ENCODE data around the gene TUBA4B. TPM values are rescaled to one million over a fixed set of nuclear protein-coding genes. Genes with fewer than 3 reads are reported as not detected.
"Not testable (repeated sequence)": the region's sequence is repeated elsewhere in the genome, so short reads cannot be mapped to it uniquely, and the experiment has no call there.

TUBA4B gene
- total and polyA plus RNA-seq, 5 donors: not detected

GRCh38 chr2:219287116-219287440 lies 34.0 kb downstream of the TUBA4B start:
- DNase-seq; H3K4me3 ChIP-seq (ENCODE audit: low read length); intact Hi-C loops (cut with DNase I); H3K27me3 ChIP-seq (ENCODE audit: control insufficient read depth, insufficient read depth); H3K9me3 ChIP-seq (ENCODE audit: control insufficient read depth, low read length); H3K4me1 ChIP-seq (ENCODE audit: control insufficient read depth, insufficient read depth, low read length); ATAC-seq; H3K27ac ChIP-seq (ENCODE audit: low read length): not testable (repeated sequence)
- WGBS: 82% methylated on average over 6 of the region's 6 CpGs

- Histone ChIP-seq H3K9me3 (ENCODE audit: control insufficient read depth, low read length) (no peaks in the 10 kb centered on the region), H3K27me3 (ENCODE audit: control insufficient read depth, insufficient read depth) (no peaks in the 10 kb centered on the region), H3K4me3 (ENCODE audit: low read length) (no peak overlapping the region), H3K4me1 (ENCODE audit: control insufficient read depth, insufficient read depth, low read length) (no peaks in the 10 kb centered on the region), H3K27ac (ENCODE audit: low read length) (no peak overlapping the region)
- intact Hi-C loops (cut with DNase I): no loop called here
- 77% methylated on average over 10 of the region's 10 CpGs for WGBS
- ATAC-seq: no peak
- no peak for DNase-seq
These were observed 34.7 kb downstream of the TUBA4B start for GRCh38 chr2:219287580-219288265.

- Histone ChIP-seq H3K4me3 (ENCODE audit: low read length) (no peak overlapping the region), H3K4me1 (ENCODE audit: control insufficient read depth, insufficient read depth, low read length) (no peaks in the 10 kb centered on the region), H3K9me3 (ENCODE audit: control insufficient read depth, low read length) (no peaks in the 10 kb centered on the region), H3K27me3 (ENCODE audit: control insufficient read depth, insufficient read depth) (no peaks in the 10 kb centered on the region), H3K27ac (ENCODE audit: low read length) (peak overlapping the region; percentile 20)
- intact Hi-C loops (cut with DNase I): no loop called here
- 56% methylated on average over 6 of the region's 6 CpGs for WGBS
- peak in 1 of 3 donors; percentile 22 for DNase-seq
- no peak for ATAC-seq
These were observed 36.1 kb downstream of the TUBA4B start for GRCh38 chr2:219289195-219289536.

- Histone ChIP-seq H3K27ac (ENCODE audit: low read length) (peak overlapping the region; percentile 20), H3K4me3 (ENCODE audit: low read length) (no peak overlapping the region), H3K4me1 (ENCODE audit: control insufficient read depth, insufficient read depth, low read length) (no peaks in the 10 kb centered on the region), H3K9me3 (ENCODE audit: control insufficient read depth, low read length) (no peaks in the 10 kb centered on the region), H3K27me3 (ENCODE audit: control insufficient read depth, insufficient read depth) (no peaks in the 10 kb centered on the region)
- ATAC-seq: peak; percentile 72 to 76
- WGBS: 36% methylated on average over 16 of the region's 16 CpGs
- intact Hi-C loops (cut with DNase I): loop anchor here in 3 of 4 donors (5.0 to 10.0 kb wide), 3 partner anchors 45 to 125 kb away; partner anchors contain the start of genes GLB1L (in 1 of the 3), NHEJ1 (in 1 of the 3) and STK16 (in 1 of the 3)
- peak; percentile 83 to 93 (median 92) for DNase-seq
These were observed 36.7 kb downstream of the TUBA4B start for GRCh38 chr2:219289537-219290361.

- Histone ChIP-seq H3K9me3 (ENCODE audit: control insufficient read depth, low read length) (no peaks in the 10 kb centered on the region), H3K4me3 (ENCODE audit: low read length) (no peak overlapping the region), H3K4me1 (ENCODE audit: control insufficient read depth, insufficient read depth, low read length) (no peaks in the 10 kb centered on the region), H3K27me3 (ENCODE audit: control insufficient read depth, insufficient read depth) (no peaks in the 10 kb centered on the region), H3K27ac (ENCODE audit: low read length) (no peak overlapping the region)
- no peak for ATAC-seq
- 84% methylated on average over 16 of the region's 16 CpGs for WGBS
- no peak for DNase-seq
- intact Hi-C loops (cut with DNase I): loop anchor here in 3 of 4 donors (5.0 to 10.0 kb wide), 3 partner anchors 46 to 126 kb away; partner anchors contain the start of genes GLB1L (in 1 of the 3), NHEJ1 (in 1 of the 3) and STK16 (in 1 of the 3)
These were observed 37.5 kb downstream of the TUBA4B start for GRCh38 chr2:219290381-219291171.

- DNase-seq (no peak), ATAC-seq (no peak)
- Histone ChIP-seq H3K4me1 (ENCODE audit: control insufficient read depth, insufficient read depth, low read length) (no peaks in the 10 kb centered on the region), H3K4me3 (ENCODE audit: low read length) (no peak overlapping the region), H3K27ac (ENCODE audit: low read length) (no peak overlapping the region), H3K27me3 (ENCODE audit: control insufficient read depth, insufficient read depth) (no peaks in the 10 kb centered on the region), H3K9me3 (ENCODE audit: control insufficient read depth, low read length) (no peaks in the 10 kb centered on the region)
- intact Hi-C loops (cut with DNase I): loop anchor here in 3 of 4 donors (5.0 to 10.0 kb wide), 3 partner anchors 47 to 127 kb away; partner anchors contain the start of genes GLB1L (in 1 of the 3), NHEJ1 (in 1 of the 3) and STK16 (in 1 of the 3)
- WGBS: 77% methylated on average over 7 of the region's 7 CpGs
These were observed 38.4 kb downstream of the TUBA4B start for GRCh38 chr2:219291394-219291793.

- DNase-seq: peak in 1 of 3 donors; percentile 13
- no peaks in the 10 kb centered on the region for H3K9me3 ChIP-seq (ENCODE audit: control insufficient read depth, low read length)
- no peaks in the 10 kb centered on the region for H3K27me3 ChIP-seq (ENCODE audit: control insufficient read depth, insufficient read depth)
- no peak overlapping the region for H3K4me3 ChIP-seq (ENCODE audit: low read length)
- intact Hi-C loops (cut with DNase I): loop anchor here in 3 of 4 donors (5.0 to 10.0 kb wide), 3 partner anchors 47 to 127 kb away; partner anchors contain the start of genes GLB1L (in 1 of the 3), NHEJ1 (in 1 of the 3) and STK16 (in 1 of the 3)
- no peaks in the 10 kb centered on the region for H3K4me1 ChIP-seq (ENCODE audit: control insufficient read depth, insufficient read depth, low read length)
- no peak overlapping the region for H3K27ac ChIP-seq (ENCODE audit: low read length)
- no peak for ATAC-seq
- WGBS: 70% methylated on average over 4 of the region's 4 CpGs
These were observed 39.0 kb downstream of the TUBA4B start for GRCh38 chr2:219291910-219292490.

- WGBS: 90% methylated on average over 9 of the region's 9 CpGs
- no peak for ATAC-seq
- Histone ChIP-seq H3K27ac (ENCODE audit: low read length) (no peak overlapping the region), H3K4me1 (ENCODE audit: control insufficient read depth, insufficient read depth, low read length) (no peaks in the 10 kb centered on the region), H3K4me3 (ENCODE audit: low read length) (no peak overlapping the region), H3K9me3 (ENCODE audit: control insufficient read depth, low read length) (no peaks in the 10 kb centered on the region), H3K27me3 (ENCODE audit: control insufficient read depth, insufficient read depth) (no peaks in the 10 kb centered on the region)
- peak in 1 of 3 donors; percentile 1 for DNase-seq
- intact Hi-C loops (cut with DNase I): loop anchor here in 3 of 4 donors (5.0 to 10.0 kb wide), 3 partner anchors 48 to 128 kb away; partner anchors contain the start of genes GLB1L (in 1 of the 3), NHEJ1 (in 1 of the 3) and STK16 (in 1 of the 3)
These were observed 39.6 kb downstream of the TUBA4B start for GRCh38 chr2:219292616-219293015.

GRCh38 chr2:219293736-219294231 lies 40.7 kb downstream of the TUBA4B start:
- Histone ChIP-seq H3K4me1 (ENCODE audit: control insufficient read depth, insufficient read depth, low read length) (peaks cover under 1% of the 10 kb centered on the region), H3K9me3 (ENCODE audit: control insufficient read depth, low read length) (no peaks in the 10 kb centered on the region), H3K27ac (ENCODE audit: low read length) (no peak overlapping the region), H3K27me3 (ENCODE audit: control insufficient read depth, insufficient read depth) (no peaks in the 10 kb centered on the region), H3K4me3 (ENCODE audit: low read length) (no peak overlapping the region)
- DNase-seq: peak in 2 of 3 donors; percentile 11 to 39
- WGBS: 85% methylated on average over 5 of the region's 5 CpGs
- ATAC-seq: no peak
- intact Hi-C loops (cut with DNase I): loop anchor here in 3 of 4 donors (2.0 to 10.0 kb wide), 4 partner anchors 49 to 133 kb away; partner anchors contain the start of genes NHEJ1 (in 2 of the 3), GLB1L (in 1 of the 3) and STK16 (in 1 of the 3)

All from right cardiac atrium (tissue), 5 donors.